ENCODE results near the gene ZNF783. TPM values are rescaled to one million over a fixed set of nuclear protein-coding genes. Genes with fewer than 3 reads are reported as not detected.
"Not testable (repeated sequence)": the region's sequence is repeated elsewhere in the genome, so short reads cannot be mapped to it uniquely, and the experiment has no call there.

ZNF783 gene
- total RNA-seq, 1 donor from 2014 or later = 12.2 TPM

DNA sequence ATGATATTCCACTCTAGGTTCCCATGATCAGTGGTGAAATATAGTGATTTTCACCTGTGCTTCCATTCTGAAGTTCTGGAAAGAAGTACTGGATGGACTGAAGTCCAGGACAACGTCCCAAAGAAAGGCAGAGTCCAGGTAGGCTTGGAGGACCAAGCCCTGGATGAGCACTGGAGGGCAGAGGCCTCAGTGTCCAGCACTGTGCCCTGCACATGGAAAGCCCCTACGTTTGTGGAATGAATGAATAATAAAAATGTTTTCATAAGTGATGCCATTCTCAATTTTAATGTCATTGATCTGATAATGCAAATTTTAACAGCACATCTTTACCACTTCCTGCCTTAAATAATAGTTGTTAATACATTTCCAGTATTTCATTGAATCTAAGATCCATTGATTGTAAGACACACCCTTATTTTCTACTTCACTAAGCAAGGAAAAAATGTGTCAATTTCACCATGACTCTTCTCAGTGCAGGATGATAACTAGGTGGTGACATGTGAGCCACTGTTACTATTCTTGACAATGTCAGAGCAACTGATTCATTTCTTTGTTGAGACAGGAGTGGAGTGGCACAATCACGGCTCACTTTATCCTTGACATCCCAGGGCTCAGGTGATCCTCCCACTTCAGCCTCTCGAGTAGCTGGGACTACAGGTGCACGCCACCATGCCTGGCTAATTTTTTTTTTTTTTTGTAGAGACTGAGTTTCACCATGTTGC lies 35.2 kb downstream of the ZNF783 start:
- DNase-seq (ENCODE audit: low spot score) = no peak

DNA sequence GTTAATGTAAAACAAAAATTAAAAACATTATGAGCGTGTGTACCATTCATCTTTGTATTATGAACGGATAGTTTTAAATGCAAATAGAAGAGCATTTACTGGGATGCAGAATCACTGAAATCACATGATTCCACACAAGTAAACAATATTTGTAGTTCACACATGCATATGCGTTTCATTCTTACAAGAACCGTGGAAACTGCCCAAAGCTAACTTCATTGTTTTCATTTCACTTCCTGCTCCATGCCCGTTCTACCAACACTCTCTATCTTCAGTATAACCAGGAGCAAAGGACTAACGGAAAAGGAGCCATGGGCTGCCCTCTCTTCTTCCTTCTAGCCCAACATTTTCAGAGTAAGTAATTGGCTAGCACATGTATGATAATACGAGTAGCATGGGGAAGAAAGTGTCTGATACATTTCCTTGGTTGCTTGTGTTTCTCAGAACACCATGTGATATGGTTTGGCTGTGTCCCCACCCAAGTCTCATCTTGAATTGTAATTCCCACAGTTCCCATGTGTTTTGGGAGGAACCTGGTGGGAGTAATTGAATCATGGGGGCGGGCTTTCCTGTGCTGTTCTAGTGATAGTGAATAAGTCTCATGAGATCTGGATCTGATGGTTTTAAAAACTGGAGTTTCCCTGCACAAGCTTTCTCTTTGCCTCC lies 38.8 kb downstream of the ZNF783 start:
- no peak for DNase-seq (ENCODE audit: low spot score)

DNA sequence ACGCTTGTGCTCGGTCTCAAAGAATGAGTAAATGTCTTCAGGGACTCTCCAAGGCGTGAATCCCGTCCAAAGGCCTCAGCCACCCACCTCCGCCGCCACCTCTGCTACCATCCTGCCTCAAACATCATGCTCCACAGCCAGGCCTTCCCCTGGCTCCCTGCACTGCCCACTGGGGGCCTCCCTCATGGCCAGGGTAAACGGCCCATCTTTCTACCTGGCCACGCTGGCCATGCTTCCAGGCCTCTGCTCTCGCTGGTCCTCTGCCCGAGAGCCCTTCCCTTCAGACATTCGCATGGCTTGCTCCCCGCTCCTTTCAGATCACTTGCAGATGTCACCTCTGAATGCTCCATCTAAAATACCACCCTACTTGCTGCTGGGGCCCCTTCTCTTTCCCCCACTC lies 40.2 kb downstream of the ZNF783 start:
- DNase-seq (ENCODE audit: low spot score) = peak; percentile 60

DNA sequence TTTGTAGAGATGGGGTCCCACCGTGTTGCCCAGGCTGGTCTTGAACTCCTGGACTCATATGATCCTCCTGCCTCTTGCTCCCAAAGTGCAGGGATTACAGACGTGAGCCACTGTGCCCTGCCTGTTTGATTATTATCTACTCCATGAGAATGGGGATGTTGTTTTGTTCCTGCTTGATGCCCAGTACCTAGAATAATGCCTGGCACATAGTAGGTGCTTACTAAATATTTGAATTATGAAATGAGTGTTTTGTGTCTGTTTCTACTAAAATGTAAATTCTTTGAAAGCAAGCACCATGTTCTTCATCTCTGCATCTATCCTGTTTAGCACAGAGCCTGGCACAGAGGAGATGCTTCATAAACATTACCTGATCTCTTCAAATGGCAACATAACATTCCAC lies 40.9 kb downstream of the ZNF783 start:
- DNase-seq (ENCODE audit: low spot score) = no peak

DNA sequence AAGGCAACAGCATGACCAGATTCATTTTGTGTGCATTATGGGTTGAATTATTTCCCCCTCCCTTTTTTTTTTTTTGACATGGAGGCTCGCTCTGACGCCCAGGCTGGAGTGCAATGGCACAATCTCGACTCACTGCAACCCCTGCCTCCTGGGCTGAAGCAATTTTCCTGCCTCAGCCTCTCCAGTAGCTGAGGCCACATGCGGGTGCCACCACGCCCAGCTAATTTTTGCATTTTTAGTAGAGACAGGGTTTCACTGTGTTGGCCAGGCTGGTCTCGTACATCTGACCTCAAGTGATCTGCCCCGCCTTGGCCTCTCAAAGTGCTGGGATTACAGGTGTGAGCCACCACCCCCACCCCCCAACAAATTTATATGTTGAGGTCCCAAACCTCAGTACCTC lies 42.0 kb downstream of the ZNF783 start:
- peak; percentile 24 for DNase-seq (ENCODE audit: low spot score)

DNA sequence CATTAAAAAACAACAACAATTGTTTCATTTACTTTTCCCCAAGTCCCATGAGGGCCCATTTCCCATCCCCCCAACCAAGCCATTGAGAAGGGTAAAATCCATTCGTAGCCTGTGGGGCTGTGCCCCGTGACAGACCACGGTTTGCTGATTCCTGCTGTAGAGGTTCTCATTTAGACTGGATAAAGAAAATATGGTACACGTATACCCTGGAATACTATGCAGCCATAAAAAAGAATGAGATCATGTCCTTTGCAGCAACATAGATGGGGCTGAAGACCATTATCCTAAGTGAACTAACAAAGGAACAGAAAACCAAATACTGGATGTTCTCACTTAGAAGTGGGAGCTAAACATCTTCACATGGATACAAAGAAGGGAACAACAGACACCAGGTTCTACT lies 44.9 kb downstream of the ZNF783 start:
- no peak for DNase-seq (ENCODE audit: low spot score)

DNA sequence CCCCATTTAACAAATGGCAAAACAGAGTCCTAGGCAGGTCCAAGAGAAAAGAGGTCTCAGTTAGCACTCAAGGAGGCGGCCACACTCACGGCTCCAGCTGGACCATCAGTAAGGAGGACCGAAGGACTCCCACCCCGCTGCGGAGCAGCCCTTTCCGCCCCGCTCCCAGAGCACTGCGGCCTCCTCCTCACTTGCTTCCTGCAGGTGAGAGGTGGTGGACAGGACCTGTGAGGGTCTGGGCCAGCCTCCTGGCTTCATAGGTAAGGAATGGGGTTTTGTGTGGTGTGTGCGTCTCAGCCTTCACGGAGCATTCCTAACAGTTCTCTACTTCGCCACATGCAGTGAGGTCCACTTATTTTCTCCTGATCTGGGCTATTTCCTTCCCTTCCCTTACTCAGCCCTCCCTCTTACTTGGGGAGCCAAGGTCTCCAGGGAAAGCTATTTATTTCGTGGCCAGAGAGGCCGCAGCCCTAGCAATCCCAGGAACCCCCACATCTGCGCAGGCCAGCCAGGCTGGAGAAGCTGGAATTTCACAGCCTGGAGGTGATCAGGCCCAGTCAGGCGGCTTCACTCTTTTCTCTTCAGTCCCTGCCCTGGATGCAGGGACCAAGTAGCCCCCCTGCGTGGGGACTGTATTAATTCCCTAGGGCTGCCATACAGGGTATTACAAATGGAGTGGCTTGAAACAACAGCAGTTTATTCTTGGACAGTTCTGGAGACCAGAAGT lies 45.9 kb downstream of the ZNF783 start:
- DNase-seq (ENCODE audit: low spot score) = no peak

DNA sequence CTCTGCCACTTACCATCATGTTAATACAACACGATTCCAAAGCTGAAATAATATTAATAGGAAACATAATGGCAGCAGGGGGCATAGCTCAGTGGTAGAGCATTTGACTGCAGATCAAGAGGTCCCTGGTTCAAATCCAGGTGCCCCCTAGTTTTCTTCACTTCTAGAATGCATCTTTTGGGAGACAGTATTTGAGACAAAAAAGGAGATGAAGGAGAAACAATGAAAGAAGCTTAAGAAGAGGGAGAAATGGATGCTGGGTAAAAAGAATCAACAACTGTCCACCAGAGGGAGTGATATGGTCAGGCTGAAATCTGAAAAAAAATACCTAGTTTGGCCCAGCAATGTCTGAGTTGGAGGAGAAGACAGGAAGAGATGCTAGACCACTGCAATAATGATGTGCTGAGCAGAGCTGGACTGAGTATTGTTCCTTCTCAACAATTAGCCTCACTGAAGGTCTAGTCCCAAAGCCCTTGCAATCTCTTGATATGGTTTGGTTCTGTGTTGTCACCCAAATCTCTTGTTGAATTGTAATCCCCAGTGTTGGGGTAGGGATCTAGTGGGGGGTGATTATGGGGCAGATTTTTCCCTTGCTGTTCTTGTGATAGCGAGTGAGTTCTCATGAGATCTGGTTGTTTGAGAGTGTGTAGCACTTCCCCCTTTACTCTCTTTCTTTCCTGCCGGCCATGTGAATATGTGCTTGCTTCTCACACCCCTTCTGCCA lies 48.3 kb downstream of the ZNF783 start:
- DNase-seq (ENCODE audit: low spot score) = no peak

DNA sequence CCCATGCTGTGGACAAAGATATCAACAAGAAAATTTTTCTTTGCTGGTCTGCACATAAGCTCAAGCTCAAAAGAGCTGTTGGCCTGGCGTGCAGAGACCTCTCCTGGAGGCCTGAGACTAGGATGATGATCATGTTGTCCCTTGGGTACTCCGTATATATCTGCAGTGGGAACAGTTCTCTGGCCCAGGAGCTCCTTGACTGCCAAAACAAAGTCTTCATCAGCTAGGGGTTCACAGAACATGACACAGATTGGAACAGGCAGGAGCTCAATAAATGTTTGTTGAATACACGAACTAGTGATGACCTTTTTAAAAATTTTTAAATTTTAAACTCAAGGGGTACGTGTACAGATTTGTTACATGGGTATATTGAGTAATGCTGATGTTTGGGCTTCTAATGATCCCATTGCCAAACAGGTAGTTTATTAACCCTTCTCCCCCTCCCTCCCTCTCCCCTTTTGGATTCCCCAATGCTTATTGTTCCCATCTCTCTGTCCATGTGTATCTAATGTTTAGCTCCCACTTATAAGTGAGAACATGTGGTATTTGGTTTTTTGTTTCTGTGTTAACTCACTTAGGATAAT lies 49.1 kb downstream of the ZNF783 start:
- DNase-seq (ENCODE audit: low spot score) = no peak

DNA sequence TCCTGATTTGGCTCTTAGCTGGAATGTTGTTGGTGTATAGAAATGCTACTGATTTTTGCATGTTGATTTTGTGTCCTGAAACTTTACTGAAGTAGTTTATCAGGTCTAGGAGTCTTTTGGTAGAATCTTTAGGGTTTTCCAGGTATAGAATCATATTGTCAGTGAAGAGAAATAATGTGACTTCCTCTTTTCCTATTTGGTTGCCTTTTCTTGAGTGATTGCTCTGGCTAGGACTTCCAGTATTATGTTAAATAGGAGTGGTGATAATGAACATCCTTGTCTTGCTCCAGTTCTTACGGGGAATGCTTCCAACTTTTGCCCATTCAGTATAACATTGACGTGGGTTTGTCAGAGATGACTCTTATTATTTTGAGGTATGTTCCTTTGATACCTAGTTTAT lies 52.0 kb downstream of the ZNF783 start:
- DNase-seq (ENCODE audit: low spot score) = no peak

DNA sequence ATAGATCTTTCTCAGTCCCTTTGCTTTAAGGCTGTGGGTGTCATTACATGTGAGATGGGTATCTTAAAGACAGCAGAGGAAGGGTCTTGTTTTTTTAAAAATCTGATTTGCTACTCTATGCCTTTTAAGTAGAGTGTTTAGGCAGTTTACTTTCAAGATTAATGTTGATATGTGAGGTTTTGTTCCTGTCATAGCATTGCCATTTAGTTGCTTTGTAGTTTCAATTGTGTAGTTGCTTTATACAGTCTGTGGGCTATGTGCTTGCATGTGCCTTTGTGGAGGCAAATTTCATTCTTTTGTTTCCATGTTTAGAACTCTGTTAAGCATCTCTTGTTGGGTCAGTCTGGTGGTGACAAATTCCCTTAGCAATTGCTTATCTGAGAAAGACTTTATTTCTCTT lies 54.6 kb downstream of the ZNF783 start:
- no peak for DNase-seq (ENCODE audit: low spot score)

DNA sequence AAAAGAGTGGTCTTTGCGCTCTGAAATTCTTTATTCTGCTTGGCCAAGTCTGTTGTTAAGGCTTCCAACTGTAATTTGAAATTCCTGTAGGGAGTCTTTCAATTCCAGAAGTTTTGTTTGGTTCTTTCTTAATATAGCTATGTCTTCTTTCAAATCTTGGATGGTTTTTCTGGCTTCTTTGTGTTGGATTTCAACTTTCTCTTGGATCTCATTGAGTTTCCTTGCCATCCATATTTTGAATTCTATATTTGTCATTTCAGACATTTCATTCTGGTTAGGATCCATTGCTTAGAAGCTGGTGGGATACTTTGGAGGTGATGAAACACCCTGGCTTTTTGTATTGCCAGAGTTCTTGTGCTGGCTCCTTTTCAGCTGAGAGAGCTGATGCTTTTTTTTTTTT lies 55.5 kb downstream of the ZNF783 start:
- no peak for DNase-seq (ENCODE audit: low spot score)

DNA sequence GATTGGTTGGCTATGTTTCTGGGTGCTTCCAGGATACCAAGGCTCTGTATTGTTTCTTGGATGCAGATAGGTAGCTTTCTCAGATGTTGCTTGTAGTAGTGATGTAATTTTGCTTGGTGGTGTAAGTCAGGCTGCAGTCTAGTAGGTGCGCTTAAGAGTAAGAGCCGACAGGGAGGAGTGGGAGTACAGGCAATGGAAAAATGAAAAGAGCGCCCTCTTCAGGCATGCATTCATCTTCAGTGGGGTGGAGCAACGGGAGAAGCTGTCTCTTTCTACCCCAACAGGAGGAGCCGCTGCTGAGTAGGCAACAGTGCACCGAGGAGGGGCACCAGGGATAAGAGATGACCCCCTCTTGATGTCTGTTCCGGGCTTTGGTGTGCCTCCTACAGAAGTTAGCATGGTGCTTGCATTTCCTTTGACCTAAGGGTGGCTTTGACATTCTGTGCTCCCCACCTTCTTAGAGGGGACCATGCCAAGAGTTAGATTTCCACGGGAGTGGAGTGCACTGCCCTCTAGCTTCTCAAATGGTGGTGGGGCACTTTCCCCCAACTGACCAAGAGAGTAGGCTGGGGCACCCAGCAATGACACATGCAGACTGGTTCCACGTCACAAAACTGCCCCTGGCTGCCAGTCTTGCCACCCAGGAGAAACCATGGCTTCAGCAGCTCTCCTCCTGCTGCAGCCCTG lies 56.1 kb downstream of the ZNF783 start:
- DNase-seq (ENCODE audit: low spot score) = no peak

DNA sequence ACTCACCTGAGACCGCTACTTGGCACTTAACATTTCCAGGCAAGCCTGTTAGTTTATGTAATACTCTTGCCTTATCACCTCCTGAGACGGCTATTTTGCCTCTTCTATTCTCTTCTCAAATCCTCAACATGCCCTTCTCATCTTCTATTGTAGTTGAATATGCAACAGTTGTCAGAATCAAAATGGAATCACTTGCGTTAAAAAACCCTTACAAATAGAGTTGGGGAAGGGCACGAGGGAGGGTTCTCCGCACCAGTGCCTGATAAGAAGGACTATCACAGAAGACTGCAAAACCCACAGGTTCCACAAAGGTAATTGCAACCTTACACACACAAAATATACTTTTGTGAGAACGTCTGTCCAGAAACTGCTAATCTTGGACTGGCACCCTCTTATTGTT lies 57.4 kb downstream of the ZNF783 start:
- DNase-seq (ENCODE audit: low spot score) = no peak

DNA sequence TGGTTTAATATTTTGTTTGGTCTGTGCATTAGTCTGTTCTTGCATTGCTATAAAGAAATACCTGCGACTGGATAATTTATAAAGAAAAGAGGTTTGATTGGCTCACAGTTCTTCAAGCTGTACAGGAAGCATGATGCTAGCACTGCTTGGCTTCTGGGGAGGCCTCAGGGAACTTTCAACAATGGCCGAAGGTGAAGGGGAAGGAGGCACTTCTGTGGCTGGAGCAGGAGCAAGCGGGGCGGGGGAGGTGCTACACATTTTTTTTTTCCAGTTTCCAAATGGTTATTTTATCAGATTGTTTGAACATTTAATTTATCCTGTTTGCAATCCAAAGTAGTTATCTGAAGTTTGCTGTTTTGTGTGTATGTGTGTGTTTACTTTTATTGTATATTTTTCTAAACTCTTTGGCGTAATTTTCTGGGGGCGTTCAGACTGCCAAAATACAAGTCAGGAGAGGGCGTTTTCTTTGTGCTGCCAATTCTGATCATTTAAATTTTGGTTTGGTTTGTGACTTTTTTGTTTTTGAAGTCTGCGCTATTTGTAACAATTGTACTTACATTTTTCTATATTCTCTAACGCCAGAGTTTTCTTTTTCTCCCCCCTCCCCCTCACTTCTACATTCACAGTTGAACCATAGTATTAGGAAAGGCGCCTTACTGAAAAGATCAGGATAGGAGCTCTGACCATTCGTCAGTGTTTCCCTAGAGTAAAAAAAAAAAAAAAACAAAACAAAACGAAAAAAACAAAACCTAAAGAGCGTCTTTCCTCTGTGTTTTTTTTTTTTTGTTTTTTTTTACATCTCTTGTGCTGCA lies 58.5 kb downstream of the ZNF783 start:
- no peak for DNase-seq (ENCODE audit: low spot score)

DNA sequence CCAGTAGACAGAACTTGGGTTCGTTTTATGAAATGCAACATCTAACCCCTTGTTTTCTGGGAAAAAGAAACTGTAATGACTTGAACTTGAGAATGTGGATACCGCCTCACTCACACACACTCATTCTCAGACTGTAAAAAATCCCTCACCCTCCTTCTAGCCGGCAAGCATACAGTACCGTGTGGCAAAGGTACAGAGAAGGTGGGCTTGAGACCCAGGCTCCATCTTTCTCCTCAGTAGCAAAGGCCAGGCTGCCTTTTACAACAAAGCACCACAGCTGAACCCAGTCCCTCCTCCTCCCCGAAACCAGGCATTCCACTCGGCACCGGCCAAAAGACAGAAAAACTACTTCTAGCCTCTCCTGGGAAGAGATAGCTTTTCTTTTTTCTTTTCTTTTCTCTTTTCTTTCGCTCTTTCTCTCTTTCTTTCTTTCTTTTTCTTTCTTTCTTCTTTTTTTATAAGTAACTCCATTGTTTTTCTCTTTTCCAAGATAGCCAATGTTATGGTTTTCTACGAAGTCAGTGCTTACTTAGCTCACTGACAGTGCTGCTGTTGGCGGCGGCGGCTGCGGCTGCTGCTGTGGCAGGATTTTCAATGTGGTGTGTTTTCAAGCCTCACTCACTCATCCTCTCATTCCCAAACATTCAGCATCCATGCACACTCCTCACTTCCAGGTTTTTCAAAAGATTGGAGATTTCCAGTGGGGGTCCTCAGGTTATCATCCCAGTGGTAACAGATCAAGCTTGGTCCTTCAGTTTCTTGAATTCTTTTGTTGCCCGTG lies 59.3 kb downstream of the ZNF783 start:
- DNase-seq (ENCODE audit: low spot score) = not testable (repeated sequence)

DNA sequence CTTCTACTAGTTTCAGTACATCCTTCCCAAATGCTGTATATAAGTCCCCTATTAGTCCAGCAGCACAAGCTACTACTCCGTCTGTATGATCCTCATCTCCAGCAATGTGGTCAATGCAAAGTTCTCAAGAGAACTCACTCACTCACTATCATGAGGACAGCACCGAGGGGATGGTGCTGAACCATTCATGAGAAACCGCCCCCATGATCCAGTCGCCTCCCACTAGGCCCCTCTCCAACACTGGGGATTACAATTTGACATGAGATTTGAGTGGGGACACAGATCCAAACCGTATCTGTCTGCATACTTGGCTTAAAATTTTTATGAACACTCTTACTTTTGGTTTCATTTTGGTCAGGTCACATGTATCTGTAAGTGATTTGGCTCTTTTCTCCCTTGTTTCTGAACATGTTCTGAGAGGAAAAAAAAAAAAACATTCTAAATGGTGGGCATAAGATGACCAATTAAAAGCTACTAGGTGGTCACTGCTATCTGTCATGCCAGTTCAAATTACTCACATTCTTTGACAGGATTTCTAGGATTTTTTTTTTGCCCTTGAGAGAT lies 60.1 kb downstream of the ZNF783 start:
- DNase-seq (ENCODE audit: low spot score) = no peak

DNA sequence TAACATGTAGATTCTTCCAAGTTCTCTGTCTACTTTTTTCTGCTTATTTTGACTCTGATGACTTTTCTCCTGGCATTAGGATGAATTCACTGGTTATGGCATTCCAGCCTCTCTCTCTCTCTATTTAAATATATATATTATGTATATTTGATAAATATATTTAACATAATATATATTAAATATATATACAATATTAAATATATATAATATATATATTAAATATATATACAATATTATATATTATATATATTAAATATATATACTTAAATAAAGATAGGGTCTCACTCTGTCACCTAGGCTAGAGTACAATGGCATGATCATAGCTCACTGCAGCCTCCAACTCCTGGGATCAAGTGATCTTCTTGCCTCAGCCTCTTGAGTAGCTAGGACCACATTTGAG lies 60.7 kb downstream of the ZNF783 start:
- no peak for DNase-seq (ENCODE audit: low spot score)

DNA sequence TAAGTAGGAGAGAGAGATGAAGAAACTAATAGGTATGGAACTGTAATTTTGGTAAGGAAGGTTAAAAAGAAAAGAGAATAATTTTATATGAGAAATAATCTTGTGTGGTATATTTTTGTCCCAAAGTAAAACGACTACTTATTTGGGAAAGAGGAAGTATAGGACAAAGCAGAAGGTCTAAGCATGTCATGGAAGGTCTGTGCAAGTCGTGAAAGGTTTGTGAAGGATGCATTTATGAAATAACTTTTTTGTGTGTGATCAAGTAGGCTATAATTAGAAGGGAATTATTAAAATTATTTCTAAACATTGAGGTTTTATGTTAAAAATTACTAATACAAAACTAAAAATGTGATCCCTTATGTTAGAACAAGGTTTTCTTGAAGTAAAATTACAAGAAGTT lies 63.3 kb downstream of the ZNF783 start:
- DNase-seq (ENCODE audit: low spot score) = no peak

All from mesenteric fat pad (tissue), 1 donor.